ENCODE measurements around the gene CCDC102A. TPM values are rescaled to one million over a fixed set of nuclear protein-coding genes. Genes with fewer than 3 reads are reported as not detected.
A peak's percentile ranks its signal among the peaks of the same experiment; 100 is the strongest.

Gene CCDC102A
- total RNA-seq, 4 donors from 2014 or later = 17.4 to 30.4 (median 24.5) TPM

- Histone ChIP-seq H3K4me3 (peak overlapping the region; percentile 66 to 84 (median 76)), H3K9me3 (no peaks in the 10 kb centered on the region), H3K4me1 (peaks cover 0 to 63% (median 37%) of the 10 kb centered on the region in 4 donors), H3K36me3 (no peaks in the 10 kb centered on the region), H3K27me3 (no peaks in the 10 kb centered on the region), H3K27ac (peak overlapping the region; percentile 58 to 93 (median 88))
- TF ChIP-seq CTCF (IDR thresholded peaks at IDR 0.05) = no peak
- no peak for TF ChIP-seq POLR2A (IDR thresholded peaks at IDR 0.05)
- TF ChIP-seq EP300 (IDR thresholded peaks at IDR 0.05) = no peak
- 46 to 57% methylated on average over 9 to 12 of the region's 13 CpGs for WGBS, 2 donors
- DNase-seq (ENCODE audit: low spot score in 2 of 2) = no peak
These were observed 1.3 kb downstream of the CCDC102A start for GRCh38 chr16:57534881-57535658.

DNA sequence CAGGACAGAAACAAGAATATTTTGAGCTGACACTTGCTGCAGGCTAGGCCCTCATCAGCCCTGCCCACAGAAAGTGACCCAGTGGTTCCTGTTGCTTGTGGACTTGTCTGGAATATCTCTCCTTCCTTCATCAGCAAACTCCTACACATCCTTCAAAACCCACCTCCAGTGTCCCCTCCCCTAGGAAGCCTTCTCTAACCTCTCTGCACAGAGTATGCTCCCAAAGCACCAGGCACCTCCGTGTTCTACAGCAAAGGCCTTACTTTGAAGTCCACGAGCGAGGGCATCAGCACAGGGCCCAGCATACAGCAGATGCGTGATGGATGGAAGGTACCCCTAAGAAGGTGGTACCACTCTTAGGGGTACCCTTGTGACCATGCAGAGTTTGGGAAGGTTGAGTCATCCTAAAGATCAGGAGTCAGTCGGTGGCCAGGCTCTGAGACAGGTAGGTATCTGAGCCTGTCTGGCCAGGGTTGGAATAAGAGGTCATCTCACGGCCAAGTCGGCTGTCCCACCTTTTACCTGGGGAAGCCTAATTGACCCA lies 2.0 kb downstream of the CCDC102A start:
- no peaks in the 10 kb centered on the region for H3K27me3 ChIP-seq
- H3K4me3 ChIP-seq = no peak overlapping the region
- no peaks in the 10 kb centered on the region for H3K36me3 ChIP-seq
- no peak for TF ChIP-seq POLR2A (IDR thresholded peaks at IDR 0.05)
- no peak for TF ChIP-seq CTCF (IDR thresholded peaks at IDR 0.05)
- TF ChIP-seq EP300 (IDR thresholded peaks at IDR 0.05) = no peak
- WGBS, 2 donors = 92 to 98% methylated on average over 7 of the region's 7 CpGs
- peaks cover 0 to 70% (median 42%) of the 10 kb centered on the region in 4 donors for H3K4me1 ChIP-seq
- no peak for DNase-seq (ENCODE audit: low spot score in 2 of 2)
- H3K27ac ChIP-seq = peak overlapping the region in 2 of 4 donors; percentile 32 to 61
- no peaks in the 10 kb centered on the region for H3K9me3 ChIP-seq

- DNase-seq (ENCODE audit: low spot score in 2 of 2) = no peak
- 31 to 33% methylated on average over 8 to 19 of the region's 19 CpGs for WGBS, 2 donors
- Histone ChIP-seq H3K9me3 (no peaks in the 10 kb centered on the region), H3K36me3 (no peaks in the 10 kb centered on the region), H3K4me3 (no peak overlapping the region), H3K4me1 (peaks cover 0 to 75% (median 44%) of the 10 kb centered on the region in 4 donors), H3K27ac (peak overlapping the region in 2 of 4 donors; percentile 32 to 61), H3K27me3 (no peaks in the 10 kb centered on the region)
- no peak for TF ChIP-seq EP300 (IDR thresholded peaks at IDR 0.05)
- TF ChIP-seq POLR2A (IDR thresholded peaks at IDR 0.05) = no peak
- TF ChIP-seq CTCF (IDR thresholded peaks at IDR 0.05) = no peak
These were observed 2.7 kb downstream of the CCDC102A start for GRCh38 chr16:57533431-57534336.

GRCh38 chr16:57532266-57532625 lies 4.1 kb downstream of the CCDC102A start:
- TF ChIP-seq POLR2A (IDR thresholded peaks at IDR 0.05) = no peak
- TF ChIP-seq CTCF (IDR thresholded peaks at IDR 0.05) = no peak
- 71 to 77% methylated on average over 6 to 7 of the region's 7 CpGs for WGBS, 2 donors

More at GRCh38 chr16:57532266-57532625, 4.1 kb downstream of the CCDC102A start:
- Histone ChIP-seq H3K9me3 (no peaks in the 10 kb centered on the region), H3K4me3 (no peak overlapping the region), H3K36me3 (peaks cover 0 to 12% (median 0%) of the 10 kb centered on the region in 3 donors), H3K27ac (no peak overlapping the region), H3K4me1 (peaks cover 0 to 71% (median 40%) of the 10 kb centered on the region in 4 donors), H3K27me3 (no peaks in the 10 kb centered on the region)
- DNase-seq (ENCODE audit: low spot score in 2 of 2) = no peak

Measured in tibial nerve (tissue), 4 donors.